IPS-20b (cell line): Measurements from ENCODE around the gene POU3F3.

Experiments used
- H3K27ac ChIP-seq: one replicate; pipeline ENCODE4 v1.5.1; 2013; ENCODE audit warnings: low read length
- H3K27me3 ChIP-seq: 2 replicates; pipeline ENCODE4 v1.6.1; 2013; ENCODE audit warnings: mild to moderate bottlenecking, low read length, inconsistent platforms; ENCODE audit not compliant: insufficient read depth
- H3K36me3 ChIP-seq: 2 replicates; pipeline ENCODE4 v1.6.1; 2013; ENCODE audit warnings: low read depth, mild to moderate bottlenecking, inconsistent platforms, low read length, moderate library complexity; ENCODE audit not compliant: insufficient read depth
- H3K4me1 ChIP-seq: 2 replicates; pipeline ENCODE4 v1.6.1; 2013; ENCODE audit warnings: mild to moderate bottlenecking, control low read depth, inconsistent platforms, low read length, moderate library complexity; ENCODE audit not compliant: insufficient read depth
- H3K4me3 ChIP-seq: 2 replicates; pipeline ENCODE4 v1.5.1; 2013; ENCODE audit warnings: mild to moderate bottlenecking, low read length, inconsistent platforms
- H3K9ac ChIP-seq: 2 replicates; pipeline ENCODE4 v1.6.1; 2013; ENCODE audit warnings: low read depth, mild to moderate bottlenecking, inconsistent platforms, low read length, moderate library complexity
- H3K9me3 ChIP-seq: 2 replicates; pipeline ENCODE4 v1.6.1; 2013; ENCODE audit warnings: mild to moderate bottlenecking, low read depth, low read length, inconsistent platforms; ENCODE audit not compliant: insufficient read depth

The POU3F3 gene

DNA sequence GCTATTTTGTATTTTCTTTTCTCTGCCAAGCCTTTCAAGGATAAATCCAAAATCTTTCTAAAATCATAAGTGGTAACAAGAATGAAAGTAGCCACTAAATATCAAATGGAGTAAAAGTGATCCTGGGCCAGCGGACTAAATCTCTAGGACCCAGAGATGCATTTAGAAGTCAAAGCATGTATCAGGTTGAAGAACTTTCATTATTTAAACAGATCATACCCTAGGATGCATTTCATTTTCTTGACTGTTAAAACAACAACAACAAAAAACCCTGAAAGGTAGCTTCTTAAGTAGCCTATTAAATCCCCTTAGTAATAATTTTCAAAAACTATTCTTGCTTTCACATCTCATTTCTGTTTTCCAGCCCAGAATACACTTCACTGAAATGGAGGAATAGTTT lies 4.8 kb upstream of the POU3F3 start:
- Histone ChIP-seq H3K9ac (no peak overlapping the region; the same call in 1 of the 2 replicates), H3K4me3 (peak overlapping the region; percentile 54; the same call in 1 of the 2 replicates), H3K27me3 (peaks cover 96% of the 10 kb centered on the region), H3K27ac (no peak overlapping the region), H3K9me3 (no peaks in the 10 kb centered on the region), H3K4me1 (peaks cover 47% of the 10 kb centered on the region), H3K36me3 (no peaks in the 10 kb centered on the region)

DNA sequence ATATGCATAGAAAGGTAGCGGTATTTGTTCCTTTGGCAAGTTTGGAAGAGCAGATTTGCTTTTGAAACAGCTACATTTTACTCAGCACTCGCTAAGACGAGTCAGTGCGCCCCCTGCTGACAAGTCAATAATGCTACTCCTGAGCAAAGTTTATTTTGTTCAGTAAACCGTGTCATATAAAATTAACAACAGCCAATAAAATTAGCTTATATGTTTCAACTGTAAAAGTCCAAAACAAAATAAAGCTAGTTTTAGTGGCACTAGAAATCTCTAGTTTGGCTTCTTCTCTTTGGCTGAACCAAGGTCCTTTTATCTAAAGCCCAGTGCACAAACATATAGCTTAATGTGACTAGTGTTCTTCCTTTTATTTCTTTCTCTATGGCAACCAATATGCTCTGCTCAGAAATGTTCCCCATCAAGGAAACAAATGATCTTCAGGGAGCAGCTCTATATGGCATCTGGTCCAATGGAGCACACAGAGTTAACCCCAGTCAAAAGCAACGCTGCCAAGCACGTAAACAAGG lies 4.2 kb upstream of the POU3F3 start:
- H3K4me1 ChIP-seq: peaks cover 49% of the 10 kb centered on the region
- no peaks in the 10 kb centered on the region for H3K9me3 ChIP-seq
- no peak overlapping the region; the same call in 1 of the 2 replicates for H3K9ac ChIP-seq
- peaks cover 96% of the 10 kb centered on the region for H3K27me3 ChIP-seq
- no peaks in the 10 kb centered on the region for H3K36me3 ChIP-seq
- H3K4me3 ChIP-seq: peak overlapping the region; percentile 54; the same call in 1 of the 2 replicates
- H3K27ac ChIP-seq: no peak overlapping the region

DNA sequence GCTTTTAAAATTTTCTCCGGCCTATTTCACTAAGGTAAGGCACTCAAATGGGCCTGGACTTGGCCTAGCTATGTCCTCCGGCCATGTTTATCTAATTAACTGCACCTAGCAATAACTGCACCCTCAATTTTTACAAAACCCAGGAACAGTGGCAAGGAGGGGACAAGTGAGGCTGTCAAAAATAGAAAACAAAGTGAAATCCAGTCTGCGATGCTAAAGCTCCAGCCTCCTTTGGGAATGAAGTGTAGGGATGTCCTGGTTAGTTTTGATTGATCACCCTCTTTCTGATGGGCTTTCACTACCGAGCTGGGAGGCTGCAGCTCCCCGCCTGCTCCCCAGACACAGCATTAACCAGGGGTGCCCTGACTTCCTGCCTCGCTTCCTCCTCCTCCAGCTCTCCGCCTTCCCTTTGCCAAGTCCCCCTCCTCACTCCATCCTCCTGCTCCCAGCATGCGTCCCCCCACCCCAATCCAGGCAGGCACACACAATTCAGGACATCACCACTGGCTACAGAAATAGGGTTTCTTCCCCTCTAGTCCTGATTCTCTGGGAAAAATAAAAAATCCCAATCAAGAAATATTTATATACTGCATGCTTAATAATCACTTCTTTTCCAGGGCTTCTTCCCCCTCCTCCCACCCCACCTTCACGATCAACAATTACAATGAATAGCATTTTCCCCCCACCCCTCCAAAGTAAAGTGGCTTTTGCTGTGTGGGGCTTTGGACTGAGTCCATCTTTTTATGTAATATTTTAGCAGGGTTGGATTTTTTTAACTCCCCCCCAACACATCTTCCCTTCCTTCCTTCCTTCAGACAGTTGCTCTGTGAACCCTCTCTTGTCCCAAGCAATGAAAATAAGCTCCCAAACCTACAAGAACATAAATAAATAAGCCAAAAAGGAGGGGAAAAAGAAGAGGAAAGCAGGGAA lies 3.3 kb upstream of the POU3F3 start:
- H3K36me3 ChIP-seq: no peaks in the 10 kb centered on the region
- H3K27ac ChIP-seq: no peak overlapping the region
- peaks cover 49% of the 10 kb centered on the region for H3K4me1 ChIP-seq
- H3K27me3 ChIP-seq: peaks cover 90% of the 10 kb centered on the region
- H3K4me3 ChIP-seq: peak overlapping the region; percentile 54; the same call in 1 of the 2 replicates
- no peaks in the 10 kb centered on the region for H3K9me3 ChIP-seq
- H3K9ac ChIP-seq: peak overlapping the region; percentile 27; the same call in 1 of the 2 replicates

DNA sequence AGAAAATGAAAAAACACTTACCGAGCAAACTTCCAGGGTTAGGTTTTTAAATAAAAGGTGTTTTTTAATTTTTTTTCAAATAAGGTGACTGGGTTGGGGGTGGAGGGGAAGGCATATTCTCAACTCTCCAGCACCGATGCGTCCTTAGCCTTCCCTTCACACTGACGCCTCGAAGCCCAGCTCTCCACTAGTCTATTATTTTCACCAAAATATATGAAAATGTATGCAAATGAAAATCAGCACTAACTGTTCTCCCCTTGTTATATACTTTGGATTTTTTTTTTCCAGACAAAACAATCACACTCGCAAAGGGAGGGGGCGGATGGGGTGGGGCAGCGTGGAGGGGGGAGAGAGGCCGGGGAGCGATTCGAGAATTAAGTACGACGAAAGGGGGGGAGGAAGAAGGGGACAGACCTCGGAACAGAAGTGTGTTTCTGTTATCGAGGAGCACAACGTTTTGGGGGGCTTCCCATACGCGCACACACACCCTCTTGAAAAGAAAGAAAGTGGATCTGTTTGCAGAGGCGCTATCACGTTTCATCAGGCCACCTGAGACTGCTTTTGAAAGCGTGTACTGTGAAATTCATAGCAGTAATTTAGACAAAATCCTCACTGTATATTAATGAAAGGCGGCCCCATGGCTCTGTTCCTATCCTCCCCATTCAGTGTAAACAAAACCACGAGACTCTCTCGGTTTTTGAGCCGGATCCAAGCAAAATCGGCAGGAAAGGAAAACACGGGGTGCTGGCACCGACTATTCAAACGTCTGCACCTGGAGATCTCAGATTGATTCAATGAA lies 2.4 kb upstream of the POU3F3 start:
- Histone ChIP-seq H3K4me1 (peaks cover 44% of the 10 kb centered on the region), H3K27me3 (peaks cover 87% of the 10 kb centered on the region), H3K27ac (no peak overlapping the region), H3K9ac (peak overlapping the region; percentile 10; the same call in 1 of the 2 replicates), H3K9me3 (no peaks in the 10 kb centered on the region), H3K4me3 (peak overlapping the region; percentile 54; the same call in 1 of the 2 replicates), H3K36me3 (no peaks in the 10 kb centered on the region)

DNA sequence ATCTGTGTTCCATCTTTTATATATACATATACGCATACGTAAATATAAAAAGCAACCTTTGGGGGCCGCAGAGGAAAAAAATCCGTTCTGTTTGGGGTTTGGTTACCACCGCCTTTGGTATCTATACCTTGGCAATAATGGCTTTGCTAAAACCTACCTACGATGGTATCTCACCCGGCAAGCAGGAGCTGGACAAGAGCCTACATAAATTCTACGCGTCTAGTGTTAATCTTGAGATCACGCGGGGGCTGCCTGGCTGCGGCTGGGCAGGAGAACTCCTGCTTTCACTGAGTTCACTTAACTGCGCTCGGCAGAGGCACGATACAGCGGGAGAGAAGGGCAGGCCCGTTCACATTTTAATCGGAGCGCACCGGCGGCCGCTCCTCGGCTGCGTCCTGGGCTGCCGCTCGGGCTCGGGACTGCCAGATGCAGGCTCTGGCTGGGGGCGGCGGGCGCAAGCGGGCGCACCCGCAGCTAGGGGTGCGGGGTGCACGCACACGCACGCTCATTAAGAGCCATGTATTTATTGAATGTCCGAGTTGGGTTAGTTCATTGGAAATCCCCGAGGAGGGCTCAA lies 1.7 kb upstream of the POU3F3 start:
- Histone ChIP-seq H3K36me3 (no peaks in the 10 kb centered on the region), H3K27me3 (peaks cover 87% of the 10 kb centered on the region), H3K27ac (no peak overlapping the region), H3K9me3 (no peaks in the 10 kb centered on the region), H3K4me3 (peak overlapping the region; percentile 54; the same call in 1 of the 2 replicates), H3K4me1 (peaks cover 38% of the 10 kb centered on the region), H3K9ac (peak overlapping the region; percentile 10; the same call in 1 of the 2 replicates)

DNA sequence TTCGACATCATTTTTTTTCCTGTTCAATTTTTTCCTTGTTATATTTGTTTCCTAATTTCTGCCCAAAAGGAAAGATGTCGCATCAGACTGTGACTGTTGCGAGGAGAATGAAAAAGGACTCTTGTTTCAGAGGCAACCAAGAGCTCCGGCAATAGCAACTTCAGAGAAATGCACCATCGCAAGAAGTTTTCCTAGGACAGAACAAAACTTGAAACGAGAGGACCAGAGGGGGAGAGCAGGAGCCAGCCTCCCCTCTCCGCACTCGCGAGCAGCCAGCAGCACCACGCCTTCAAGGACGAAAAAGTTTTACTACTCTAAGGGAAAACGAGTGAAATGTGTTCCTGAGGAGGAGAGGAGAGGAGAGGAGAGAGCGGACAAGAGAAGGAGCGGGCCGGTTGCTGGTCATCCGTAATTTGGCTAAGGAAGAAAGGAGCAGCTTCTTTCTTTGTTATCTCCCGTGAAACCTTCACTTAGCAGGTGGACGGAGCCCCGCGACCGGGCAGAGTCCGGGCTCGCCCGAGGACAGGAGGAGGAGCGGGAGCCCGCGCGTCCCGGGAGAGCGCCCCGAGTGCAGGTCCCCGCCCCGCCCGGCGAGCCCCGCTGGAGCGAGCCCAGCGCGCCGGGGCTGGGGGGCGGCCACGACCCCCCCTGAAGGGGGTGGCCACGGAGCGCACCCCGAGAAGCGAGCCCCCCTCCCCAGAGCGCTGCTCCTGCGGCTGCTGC lies 744 bp downstream of the POU3F3 start:
- peaks cover 23% of the 10 kb centered on the region for H3K4me1 ChIP-seq
- H3K27me3 ChIP-seq: peaks cover 87% of the 10 kb centered on the region
- peak overlapping the region; percentile 10; the same call in 1 of the 2 replicates for H3K9ac ChIP-seq
- no peaks in the 10 kb centered on the region for H3K36me3 ChIP-seq
- H3K9me3 ChIP-seq: no peaks in the 10 kb centered on the region
- H3K27ac ChIP-seq: no peak overlapping the region
- peak overlapping the region; percentile 59 for H3K4me3 ChIP-seq

DNA sequence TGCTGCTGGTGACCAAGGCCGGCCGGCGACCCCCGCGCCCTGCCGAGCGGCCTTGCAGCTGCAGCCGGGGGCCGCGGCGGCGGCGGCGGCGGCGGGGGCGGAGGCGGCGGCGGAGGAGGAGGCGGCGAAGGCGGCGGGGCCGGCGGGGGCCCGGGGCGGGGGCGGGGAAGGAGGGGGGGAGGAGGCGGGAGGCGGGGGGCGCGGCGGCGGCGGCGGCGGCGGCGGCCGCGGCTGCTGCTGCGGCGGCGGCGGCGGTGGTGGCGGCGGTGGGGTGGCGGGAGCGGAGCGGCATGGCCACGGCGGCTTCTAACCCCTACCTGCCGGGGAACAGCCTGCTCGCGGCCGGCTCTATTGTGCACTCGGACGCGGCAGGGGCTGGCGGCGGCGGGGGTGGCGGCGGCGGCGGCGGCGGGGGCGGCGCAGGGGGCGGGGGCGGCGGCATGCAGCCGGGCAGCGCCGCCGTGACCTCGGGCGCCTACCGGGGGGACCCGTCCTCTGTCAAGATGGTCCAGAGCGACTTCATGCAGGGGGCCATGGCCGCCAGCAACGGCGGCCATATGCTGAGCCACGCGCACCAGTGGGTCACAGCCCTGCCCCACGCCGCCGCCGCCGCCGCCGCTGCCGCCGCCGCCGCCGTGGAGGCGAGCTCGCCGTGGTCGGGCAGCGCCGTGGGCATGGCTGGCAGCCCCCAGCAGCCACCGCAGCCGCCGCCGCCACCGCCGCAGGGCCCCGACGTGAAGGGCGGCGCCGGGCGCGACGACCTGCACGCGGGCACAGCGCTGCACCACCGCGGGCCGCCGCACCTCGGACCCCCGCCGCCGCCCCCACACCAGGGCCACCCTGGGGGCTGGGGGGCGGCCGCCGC lies 1.5 kb downstream of the POU3F3 start:
- Histone ChIP-seq H3K36me3 (no peaks in the 10 kb centered on the region), H3K9me3 (no peaks in the 10 kb centered on the region), H3K4me1 (peaks cover 15% of the 10 kb centered on the region), H3K27me3 (peaks cover 87% of the 10 kb centered on the region), H3K4me3 (no peak overlapping the region), H3K9ac (no peak overlapping the region), H3K27ac (no peak overlapping the region)

DNA sequence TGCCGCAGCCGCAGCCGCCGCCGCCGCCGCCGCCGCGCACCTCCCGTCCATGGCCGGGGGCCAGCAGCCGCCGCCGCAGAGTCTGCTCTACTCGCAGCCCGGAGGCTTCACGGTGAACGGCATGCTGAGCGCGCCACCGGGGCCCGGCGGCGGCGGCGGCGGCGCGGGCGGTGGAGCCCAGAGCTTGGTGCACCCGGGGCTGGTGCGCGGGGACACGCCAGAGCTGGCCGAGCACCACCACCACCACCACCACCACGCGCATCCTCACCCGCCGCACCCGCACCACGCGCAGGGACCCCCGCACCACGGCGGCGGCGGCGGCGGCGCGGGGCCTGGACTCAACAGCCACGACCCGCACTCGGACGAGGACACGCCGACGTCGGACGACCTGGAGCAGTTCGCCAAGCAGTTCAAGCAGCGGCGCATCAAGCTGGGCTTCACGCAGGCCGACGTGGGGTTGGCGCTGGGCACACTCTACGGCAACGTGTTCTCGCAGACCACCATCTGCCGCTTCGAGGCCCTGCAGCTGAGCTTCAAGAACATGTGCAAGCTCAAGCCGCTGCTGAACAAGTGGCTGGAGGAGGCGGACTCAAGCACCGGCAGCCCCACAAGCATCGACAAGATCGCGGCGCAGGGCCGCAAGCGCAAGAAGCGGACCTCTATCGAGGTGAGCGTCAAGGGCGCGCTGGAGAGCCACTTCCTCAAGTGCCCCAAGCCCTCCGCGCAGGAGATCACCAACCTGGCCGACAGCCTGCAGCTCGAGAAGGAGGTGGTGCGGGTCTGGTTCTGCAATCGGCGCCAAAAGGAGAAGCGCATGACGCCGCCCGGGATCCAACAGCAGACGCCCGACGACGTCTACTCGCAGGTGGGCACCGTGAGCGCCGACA lies 2.4 kb downstream of the POU3F3 start:
- H3K9me3 ChIP-seq: no peaks in the 10 kb centered on the region
- H3K4me3 ChIP-seq: peak overlapping the region; percentile 37; the same call in 1 of the 2 replicates
- no peak overlapping the region for H3K9ac ChIP-seq
- H3K36me3 ChIP-seq: no peaks in the 10 kb centered on the region
- H3K27me3 ChIP-seq: peaks cover 87% of the 10 kb centered on the region
- H3K4me1 ChIP-seq: peaks cover 9% of the 10 kb centered on the region; the same call in 1 of the 2 replicates
- no peak overlapping the region for H3K27ac ChIP-seq

DNA sequence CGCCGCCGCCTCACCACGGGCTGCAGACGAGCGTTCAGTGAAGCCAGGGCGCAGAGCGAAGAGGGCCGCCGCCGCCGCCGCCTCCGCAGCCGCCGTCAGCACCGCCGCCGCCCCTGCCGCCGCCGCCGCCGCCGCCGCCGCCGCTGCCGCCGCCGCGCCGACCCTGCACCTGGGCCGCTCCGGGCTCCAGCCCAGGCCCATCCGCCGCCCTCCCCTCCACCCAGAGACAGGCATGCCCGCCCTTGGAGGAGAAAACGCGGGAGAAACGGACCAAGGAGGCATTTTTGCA lies 3.0 kb downstream of the POU3F3 start:
- H3K4me3 ChIP-seq: peak overlapping the region; percentile 52; the same call in 1 of the 2 replicates
- H3K9ac ChIP-seq: peak overlapping the region; percentile 36; the same call in 1 of the 2 replicates
- H3K4me1 ChIP-seq: peaks cover 6% of the 10 kb centered on the region; the same call in 1 of the 2 replicates
- no peak overlapping the region for H3K27ac ChIP-seq
- peaks cover 87% of the 10 kb centered on the region for H3K27me3 ChIP-seq
- no peaks in the 10 kb centered on the region for H3K9me3 ChIP-seq
- H3K36me3 ChIP-seq: no peaks in the 10 kb centered on the region
